NOMO-1 treated with DMSO at 0.1 percent for 48 hours (cell line): ENCODE measurements around the gene DNM2.

Experiments
- DNase-seq: peaks from one replicate; lab custom pipeline; 2025; ENCODE audit not compliant: unreplicated experiment; lab: John Stamatoyannopoulos, UW

The DNM2 gene

DNA sequence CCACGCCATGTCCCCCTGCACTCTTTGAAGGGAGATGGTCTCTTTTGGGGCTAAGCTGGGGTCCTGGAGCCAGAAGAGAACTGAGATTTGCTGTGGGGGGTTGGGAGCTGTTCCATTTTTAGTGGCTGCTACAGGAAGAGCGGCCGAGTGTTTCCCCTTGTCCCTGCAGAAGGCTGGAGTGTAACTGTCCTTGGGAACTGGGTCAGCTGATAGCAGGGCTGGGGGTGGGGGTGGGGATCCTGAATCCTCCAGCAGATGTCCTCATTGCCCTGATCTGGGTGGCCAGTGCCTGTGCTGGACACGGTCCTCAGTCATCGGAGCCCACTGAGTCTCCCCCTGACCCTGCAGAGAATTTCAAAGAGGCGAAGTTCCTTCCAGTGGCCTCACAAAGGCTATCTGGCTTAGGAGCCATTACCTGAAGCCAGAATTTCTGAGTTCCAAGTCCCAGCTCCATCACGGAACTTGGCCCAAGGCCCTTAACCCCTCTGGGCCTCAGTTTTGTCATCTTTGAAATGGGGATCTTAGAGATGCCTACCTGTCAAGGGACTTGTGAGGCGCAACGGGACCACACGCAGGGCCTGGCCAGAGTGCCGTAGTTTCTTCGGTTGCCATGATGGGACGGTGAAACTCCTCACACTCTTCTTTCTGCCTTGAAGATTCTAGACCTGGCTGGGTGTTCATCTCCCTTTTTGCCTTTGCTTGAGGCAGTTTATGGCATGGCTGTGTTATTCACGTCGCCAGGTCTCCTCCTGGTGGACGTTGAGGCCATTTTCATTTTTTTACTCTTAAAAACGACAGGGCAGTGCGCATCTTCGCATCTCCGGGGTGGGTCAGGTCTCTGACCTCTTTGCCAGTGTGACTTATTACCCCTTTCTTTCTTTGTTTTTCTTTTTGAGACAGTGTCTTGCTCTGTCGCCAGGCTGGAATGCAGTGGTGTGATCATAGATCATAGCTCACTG, 51.9 kb downstream of the DNM2 start:
- no peak for DNase-seq

DNA sequence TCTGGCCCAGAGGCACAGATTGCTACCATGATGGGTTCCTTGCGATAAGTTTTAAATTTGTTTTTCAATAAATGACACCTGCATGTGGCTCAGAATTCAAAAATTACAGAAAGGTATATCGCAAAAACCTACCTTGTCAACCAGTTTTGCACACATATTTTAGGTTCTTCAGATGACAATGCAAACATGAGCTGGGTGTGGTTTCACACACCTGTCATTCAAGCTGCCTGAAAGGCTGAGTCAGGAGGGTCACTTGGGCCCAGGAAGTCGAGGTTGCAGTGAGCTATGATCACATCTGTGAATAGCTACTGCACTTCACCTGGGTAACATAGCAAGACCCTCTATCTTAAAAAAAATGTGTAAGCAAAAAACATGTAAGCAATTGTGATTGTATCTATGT, 56.1 kb downstream of the DNM2 start:
- DNase-seq, result no peak

DNA sequence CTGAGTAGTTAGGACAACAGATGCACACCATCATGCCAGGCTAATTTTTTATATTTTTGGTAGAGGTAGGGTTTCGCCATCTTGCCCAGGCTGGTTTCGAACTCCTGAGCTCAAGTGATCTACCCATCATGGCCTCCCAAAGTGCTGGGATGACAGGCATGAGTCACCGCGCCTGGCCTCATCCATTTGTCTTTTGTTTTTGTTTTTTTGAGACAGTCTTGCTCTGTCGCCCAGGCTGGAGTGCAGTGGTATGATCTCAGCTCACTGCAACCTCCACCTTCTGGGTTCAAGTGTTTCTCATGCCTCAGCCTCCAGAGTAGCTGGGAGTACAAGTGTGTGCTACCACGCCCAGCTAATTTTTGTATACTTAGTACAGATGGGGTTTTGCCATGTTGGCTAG, 57.0 kb downstream of the DNM2 start:
- no peak for DNase-seq

DNA sequence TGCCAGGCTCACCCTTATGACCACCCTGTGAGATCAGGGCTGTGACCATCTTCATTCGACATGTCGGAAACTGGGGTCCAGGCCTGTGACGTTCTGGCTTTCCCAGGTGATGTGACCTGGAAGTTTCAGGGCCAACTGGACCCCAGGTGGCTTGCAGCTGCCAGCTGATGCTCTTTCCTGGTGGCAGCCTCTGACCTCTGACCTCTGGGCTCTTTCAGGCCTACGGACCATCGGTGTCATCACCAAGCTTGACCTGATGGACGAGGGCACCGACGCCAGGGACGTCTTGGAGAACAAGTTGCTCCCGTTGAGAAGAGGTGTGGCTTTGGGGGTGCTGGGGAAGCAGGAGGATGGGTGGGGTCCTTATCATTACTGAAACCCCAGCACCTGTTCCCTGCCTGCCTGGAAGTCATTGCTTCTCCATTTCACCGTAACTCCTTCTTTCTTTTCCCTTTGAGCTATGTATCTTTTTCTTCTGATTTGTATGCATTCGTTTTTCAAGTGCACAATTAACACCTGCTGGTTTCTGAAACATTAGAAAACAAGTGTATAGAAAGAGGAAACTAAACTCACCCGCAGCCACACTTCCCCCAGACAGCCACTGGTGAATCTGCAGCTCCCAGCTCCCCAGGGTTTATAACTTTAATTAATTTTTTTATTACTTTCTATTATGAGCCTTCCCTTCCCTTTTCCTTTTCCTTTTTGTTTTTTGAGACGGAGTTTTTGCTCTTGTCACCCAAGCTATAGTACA, 59.2 kb downstream of the DNM2 start:
- peak; percentile 70 for DNase-seq

DNA sequence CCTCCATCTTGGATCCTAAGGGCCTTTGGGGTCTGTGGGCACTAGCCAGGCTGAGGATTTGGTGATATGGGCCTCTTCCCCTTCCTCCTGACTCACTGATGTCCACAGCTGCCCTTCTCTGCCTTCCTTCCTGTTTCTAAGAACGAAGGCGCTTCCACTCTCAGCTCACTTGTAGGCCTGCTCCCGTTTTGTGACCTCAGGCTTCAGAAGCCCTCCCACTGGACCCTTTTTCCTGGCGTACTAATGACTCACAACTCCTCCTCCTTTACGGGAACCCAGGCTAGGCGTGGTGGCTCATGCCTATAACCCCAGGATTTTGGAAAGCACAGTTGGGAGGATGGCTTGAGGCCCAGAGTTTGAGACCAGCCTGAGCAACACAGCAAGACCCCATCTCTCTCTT, 62.5 kb downstream of the DNM2 start:
- peak; percentile 87 for DNase-seq

DNA sequence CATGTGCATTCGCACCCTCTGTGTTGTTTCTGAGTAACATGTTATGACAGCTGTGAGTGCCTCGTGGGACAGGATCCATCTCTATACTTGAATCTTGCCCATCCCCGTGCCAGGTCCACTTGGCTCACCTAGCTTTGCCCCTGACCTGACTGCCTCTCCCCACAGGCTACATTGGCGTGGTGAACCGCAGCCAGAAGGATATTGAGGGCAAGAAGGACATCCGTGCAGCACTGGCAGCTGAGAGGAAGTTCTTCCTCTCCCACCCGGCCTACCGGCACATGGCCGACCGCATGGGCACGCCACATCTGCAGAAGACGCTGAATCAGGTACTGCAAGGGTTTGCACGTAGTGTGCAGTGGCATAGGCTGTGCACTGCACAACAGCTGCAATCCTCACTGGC, 64.9 kb downstream of the DNM2 start:
- DNase-seq, result no peak

DNA sequence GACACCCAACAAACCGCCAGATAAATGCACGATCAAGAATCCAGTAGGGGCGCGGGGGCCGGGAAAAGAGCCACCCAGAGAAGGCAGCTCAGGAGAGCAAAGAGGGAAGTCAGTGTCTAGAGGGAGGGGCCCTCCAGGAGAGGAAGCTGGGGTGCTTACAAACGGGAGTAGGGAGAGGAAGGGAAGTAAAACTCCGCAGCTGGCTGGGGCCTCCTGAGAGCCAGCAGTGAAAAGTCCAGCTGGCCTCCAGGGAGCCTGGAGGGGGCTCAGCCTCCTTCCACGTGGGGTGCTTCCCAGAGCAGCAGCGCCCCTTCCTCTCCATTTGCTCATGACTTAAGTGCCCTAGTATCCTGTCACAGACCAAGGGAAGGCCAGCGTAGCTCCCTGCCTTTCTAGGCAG, 66.4 kb downstream of the DNM2 start:
- DNase-seq, result peak; percentile 69

DNA sequence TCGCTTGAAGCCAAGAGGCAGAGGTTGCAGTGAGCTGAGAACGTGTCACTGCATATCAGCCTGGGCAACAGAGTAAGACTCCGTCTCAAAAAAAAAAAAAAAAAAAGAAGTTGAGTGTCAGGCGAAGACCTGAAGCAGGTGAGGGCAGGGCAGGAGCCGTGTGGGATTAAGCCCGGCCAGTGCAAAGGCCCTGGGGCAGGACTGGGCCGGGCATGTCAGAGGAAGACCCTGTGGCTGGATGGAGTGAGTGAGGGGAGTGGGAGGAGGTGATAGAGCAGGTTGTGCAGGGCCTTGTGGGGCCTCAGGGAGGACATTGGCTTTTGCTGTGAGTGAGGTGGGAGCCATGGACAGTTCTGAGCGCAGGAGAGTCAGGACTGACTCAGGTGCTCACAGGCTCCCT, 70.3 kb downstream of the DNM2 start:
- DNase-seq, result no peak

DNA sequence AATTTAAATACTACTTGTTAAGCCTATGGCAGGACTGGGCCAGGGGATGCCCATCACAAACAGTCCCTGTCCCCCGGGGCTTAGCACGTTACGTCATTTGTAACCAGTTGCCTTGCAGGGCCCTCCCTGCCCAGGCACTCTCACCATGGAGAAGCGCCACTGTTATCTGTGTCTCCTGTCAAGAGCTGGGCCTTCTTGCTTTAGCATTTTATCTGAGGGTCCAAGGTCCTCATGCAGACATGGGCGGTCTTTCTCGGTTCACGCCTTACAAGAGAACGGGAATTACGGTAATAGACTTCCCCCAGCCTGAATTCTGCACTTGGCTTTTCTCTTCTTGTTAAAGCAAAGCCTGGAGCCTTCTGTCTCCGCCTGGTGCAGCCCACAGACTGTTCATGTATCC, 72.0 kb downstream of the DNM2 start:
- no peak for DNase-seq

DNA sequence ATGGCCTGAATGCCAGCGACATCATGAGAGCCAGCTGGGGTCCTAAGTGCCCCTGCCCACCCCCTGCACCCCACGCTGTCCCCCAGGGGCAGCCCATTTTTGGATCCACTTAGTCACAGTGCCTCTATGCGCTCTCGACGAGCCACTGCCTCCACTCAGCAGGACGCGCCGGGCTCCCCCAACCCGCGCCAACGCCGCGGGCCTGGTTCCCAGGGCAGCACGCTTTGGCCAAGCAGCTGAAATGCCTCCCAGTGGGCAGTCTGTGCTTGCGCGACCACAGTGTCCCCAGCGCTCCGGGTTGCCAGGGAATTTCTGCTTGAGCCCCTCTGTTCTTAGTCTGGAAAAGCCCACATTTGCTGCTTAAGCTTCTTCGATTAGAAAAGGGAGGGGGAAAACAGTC, 78.8 kb downstream of the DNM2 start:
- DNase-seq, result no peak

DNA sequence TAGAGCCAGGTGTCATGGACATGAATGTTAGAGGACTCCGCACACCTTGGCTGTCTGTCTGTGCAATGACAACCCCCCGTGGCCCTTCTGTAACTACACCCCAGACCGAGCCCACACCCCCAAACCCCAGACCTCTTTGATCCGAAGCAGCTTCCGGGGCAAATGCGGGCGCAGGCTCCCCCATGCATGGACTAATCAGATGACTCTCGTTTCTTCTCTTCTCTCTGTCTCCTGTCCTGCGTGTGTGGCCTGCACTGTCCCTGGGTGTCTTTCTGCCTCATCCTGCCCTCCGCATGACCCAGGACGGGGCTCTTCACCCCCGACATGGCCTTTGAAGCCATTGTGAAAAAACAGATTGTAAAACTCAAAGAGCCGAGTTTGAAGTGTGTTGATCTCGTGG, 79.2 kb downstream of the DNM2 start:
- DNase-seq, result no peak

DNA sequence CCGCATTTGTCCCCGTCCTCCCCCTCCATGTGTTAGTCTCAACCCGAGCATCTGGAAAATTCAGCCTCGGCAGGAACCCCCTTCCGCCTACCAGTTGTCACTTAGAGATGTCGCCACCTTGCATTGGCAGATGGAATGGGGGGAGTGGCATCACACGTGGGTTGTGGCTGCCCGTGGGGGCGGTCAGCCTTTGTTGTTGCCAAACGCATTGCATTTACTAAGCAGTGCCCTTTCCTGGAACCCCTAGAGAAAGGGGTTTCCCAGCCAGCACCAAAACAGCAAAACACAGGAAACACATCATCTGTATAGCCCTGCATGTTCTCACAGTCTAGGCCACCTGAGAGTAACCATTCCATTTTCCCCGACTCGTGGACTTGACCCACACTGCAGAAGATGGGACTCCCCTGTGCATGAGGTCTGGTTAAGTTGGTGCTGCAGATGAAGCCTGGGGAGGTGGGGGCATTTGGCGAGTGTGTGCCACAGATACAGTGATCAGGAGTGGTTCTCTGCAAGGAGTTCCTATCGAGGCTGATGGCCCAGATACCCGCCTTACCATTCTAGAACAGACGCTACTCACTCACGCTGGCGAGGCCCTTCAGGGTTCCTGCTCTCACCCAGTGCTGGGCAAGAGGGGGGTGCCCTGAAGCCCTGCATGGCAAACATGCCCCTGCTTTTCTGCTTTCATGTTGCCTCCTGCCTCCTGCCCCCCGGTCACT, 79.8 kb downstream of the DNM2 start:
- DNase-seq, result no peak

DNA sequence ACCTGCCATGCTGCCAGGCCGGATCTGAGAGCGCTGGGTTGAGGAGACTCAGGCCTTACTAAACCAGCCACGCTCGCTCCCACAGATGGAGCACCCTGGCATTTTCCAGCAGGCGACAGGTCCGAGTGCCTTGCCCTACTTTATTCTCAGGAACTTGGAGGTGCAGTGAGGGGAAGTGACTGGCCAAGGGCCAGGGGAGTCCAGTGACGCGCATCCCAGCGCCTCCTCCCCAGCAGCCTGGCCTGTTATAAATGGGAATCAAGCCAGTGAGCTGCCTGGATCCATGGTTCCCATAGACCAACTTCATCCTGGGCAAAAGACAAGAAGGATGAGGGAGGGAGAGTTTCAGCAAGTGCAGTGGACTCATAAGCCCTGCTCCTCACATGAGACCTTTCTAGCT, 82.6 kb downstream of the DNM2 start:
- DNase-seq, result no peak

DNA sequence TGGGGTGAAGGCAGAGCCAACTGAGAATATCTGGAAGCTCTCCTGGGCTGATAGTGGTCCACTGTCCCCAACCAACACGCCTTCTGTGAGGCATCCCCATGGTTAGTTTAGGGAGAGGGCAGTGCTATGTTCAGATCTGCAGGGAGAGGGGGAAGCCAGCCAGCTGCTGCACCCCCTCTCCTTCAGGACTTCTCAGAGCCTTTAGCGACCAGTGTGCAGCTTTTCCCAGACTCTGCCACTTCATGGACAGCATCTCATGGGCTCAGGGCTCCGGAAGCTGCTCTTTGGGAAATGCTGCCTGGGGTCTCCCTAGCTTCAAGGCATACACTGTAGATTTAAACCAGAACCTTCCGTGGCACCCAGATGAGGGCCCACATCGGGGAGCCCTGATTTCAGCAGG, 84.6 kb downstream of the DNM2 start:
- DNase-seq, result no peak

DNA sequence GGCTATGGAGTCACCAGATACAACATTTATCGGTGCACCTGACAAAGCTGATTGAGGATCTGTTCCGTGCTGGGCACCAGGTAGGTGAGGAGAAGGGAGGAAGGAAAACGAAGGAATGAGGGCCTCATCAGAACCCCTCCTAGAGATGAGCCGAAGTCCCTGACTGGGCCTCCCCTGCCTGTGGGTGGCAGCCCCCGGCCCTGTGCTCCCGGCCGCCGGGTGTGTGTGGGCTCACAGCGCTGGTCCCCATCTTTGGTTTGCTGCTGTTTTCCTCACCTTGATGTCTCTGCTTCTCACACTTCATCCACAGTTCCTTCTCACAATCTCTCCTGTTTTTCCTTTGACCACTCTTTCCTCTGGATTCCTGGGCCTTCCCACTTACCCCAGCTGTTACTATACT, 85.4 kb downstream of the DNM2 start:
- DNase-seq, result no peak

DNA sequence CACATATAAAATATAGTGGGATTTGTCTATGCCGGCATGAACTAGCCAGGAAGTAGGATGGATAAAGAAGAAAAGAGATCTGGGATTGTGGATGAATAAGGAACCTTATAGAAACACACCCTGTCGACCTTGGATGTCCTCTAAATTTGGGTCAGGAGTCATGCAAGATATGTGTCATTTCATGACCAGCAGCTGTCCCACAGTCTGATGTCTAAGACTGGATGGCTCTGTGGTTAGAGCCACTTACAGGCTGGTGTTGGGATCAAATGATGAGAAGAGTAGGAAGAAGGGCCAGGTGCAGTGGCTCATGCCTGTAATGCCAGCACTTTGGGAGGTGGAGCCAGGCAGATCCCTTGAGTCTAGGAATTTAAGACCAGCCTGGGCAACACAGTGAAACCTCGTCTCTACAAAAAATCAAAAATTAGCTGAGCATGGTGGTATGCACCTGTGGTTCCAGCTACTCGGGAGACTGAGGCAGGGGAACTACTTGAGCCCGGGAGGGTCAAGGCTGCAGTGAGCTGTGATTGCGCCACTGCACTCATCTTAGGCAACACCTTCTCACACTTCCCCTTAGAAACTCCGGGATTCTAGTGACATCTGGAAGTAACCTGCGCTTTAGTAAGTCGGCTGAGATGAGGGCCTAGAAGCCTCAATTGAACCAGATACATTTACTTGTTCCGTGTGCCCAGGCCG, 87.3 kb downstream of the DNM2 start:
- DNase-seq, result peak; percentile 91

DNA sequence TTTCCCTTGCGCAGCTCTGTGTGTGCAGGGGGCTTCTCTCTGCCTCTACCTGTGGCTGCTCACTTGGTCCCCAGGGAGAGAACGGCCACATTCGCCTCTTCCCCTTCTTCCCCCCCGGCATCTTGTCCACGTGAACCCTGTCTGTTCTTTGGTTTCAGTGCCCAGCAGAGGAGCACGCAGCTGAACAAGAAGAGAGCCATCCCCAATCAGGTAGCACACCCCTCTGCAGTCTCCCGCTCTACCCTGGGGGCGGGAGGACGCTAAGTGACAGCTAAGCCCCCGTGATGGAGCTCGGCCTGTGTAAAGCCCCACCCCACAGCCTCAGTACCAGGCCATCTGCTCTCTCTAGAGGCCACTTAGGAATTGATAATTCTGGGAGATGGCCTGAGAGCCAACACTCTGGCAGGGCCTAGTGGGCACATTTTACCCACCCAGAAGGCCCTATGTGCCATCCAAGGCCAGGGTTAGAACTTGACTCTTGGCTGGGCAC, 87.9 kb downstream of the DNM2 start:
- no peak for DNase-seq

DNA sequence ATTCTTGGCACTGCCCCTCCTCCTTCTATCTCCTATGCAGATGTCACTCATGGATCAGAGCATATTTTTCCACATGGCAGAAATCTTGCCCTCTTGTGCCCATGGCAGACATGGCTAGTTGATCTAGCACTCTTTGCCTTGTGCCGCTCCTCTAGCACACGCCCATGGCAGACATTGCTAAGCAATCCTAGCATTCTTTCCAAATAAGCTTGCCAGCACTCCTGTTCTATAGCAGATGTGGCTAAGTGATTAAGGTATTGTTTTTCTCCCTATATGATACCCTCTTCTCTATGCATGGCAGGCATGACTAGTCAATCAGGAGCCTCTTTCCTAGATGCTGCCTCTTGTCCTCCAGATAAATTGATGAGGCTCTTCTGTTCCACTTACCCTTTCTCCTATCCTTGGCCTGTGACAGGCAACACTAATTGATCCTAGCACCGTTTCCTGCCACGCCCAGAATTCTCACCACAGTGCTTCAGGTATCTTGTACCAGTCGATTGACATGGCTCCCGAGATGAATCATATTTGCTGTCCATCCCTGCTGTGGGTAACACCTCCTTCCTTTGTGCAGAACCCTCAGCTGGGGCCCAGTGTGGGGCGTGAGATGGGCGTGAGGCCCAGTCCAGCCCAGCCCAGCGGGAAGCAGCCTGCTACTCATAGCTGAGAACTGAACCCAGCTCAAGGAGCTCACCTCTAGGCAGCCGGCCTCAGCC, 91.2 kb downstream of the DNM2 start:
- peak; percentile 52 for DNase-seq

DNA sequence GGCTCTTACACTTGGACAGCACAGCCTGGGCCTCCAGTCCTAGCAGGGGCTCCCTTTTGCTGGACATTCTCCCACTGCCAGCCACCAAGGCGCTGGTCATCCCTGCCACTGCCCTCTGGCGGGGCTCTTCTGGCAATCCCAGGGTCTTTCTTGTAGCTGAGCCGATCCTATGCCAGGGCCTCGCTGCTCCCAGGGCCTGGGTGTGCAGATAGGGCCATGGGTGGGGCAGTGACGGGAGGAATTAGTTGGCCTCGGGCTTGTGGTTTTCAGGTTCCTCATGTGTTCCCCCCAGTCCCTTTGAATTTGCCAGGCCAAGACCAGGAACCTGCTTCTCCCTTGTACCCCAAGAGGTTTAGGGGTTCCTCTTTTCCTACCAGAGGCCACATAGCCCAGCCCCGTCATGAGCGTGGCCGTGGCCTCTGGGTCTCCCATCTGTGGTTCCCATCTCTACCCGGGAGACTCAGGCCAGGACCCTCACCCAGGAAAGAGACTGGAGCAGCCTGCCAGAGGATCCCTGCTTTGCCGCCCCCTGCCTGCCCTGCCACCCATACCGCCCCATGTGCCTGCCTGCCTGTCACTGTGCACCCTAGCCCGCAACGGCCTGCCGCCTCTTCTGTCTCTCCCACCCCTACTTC, 91.9 kb downstream of the DNM2 start:
- peak; percentile 54 for DNase-seq
